Aorta (tissue), 4 donors: ENCODE data around the gene KXD1. TPM values are rescaled to one million over a fixed set of nuclear protein-coding genes. Genes with fewer than 3 reads are reported as not detected.

Experiments
- polyA plus RNA-seq, 2 donors: library from polyadenylated mRNA; stranded (reverse); fragments of 200-250 nt; gene quantifications; one replicate each; pipeline ENCODE4 v1.2.3, GENCODE V29; 2013
- total RNA-seq, 2 donors: library from RNA; stranded (reverse); fragmentation: NEBNext Ultra II Directional; extraction: Animal tissue kit (Norgen Biotek cat#: 25700); gene quantifications; one replicate each; pipeline ENCODE4 v1.2.1, GENCODE V29; 2021
- donor health status: healthy with polysubstance abuse.
- donor health status: Bipolar disorder and iron deficiency.
- donor health status: DM: no; HTN: no; CAD: no.
- donor health status: DM: yes; HTN: yes; CAD: no.

KXD1 gene
- total and polyA plus RNA-seq, 4 donors, result 85.4 to 128 (median 89.0) TPM

Other genes with a start within 250 kb of the KXD1 start
- gene LSM4, start 234.8 kb upstream of the KXD1 start, total RNA-seq, result 10 to 100 TPM; 32.2 to 34.5 TPM
- 10 to 100 TPM; 58.6 to 91.8 TPM for gene LSM4, start 234.8 kb upstream of the KXD1 start, polyA plus RNA-seq
- 10 to 100 TPM; 41.5 to 46.9 TPM for gene PGPEP1, start 217.3 kb upstream of the KXD1 start, total RNA-seq
- gene PGPEP1, start 217.3 kb upstream of the KXD1 start, polyA plus RNA-seq, result 10 to 100 TPM; 19.2 to 25.3 TPM
- 1 to 10 TPM; 4.2 to 9.8 TPM for gene GDF15, start 171.7 kb upstream of the KXD1 start, total RNA-seq
- gene GDF15, start 171.7 kb upstream of the KXD1 start, polyA plus RNA-seq, result 1 to 10 TPM; 2.8 to 3.2 TPM
- gene LRRC25, start 160.2 kb upstream of the KXD1 start, total RNA-seq, result 10 to 100 TPM in 1 of 2 donors, 1 to 10 TPM in 1; 7.7 to 15.6 TPM
- 1 to 10 TPM; 2.2 to 7.4 TPM for gene LRRC25, start 160.2 kb upstream of the KXD1 start, polyA plus RNA-seq
- 10 to 100 TPM; 51.4 to 89.4 TPM for gene SSBP4, start 138.5 kb upstream of the KXD1 start, total RNA-seq
- gene SSBP4, start 138.5 kb upstream of the KXD1 start, polyA plus RNA-seq, result 100 to 1,000 TPM in 1 of 2 donors, 10 to 100 TPM in 1; 40.6 to 150 TPM
- gene ISYNA1, start 119.7 kb upstream of the KXD1 start, total RNA-seq, result 10 to 100 TPM; 42.1 to 86.5 TPM
- 100 to 1,000 TPM in 1 of 2 donors, 10 to 100 TPM in 1; 56.0 to 535 TPM for gene ISYNA1, start 119.7 kb upstream of the KXD1 start, polyA plus RNA-seq
- 10 to 100 TPM; 30.0 to 37.9 TPM for gene ELL, start 35.8 kb upstream of the KXD1 start, total RNA-seq
- gene ELL, start 35.8 kb upstream of the KXD1 start, polyA plus RNA-seq, result 10 to 100 TPM in 1 of 2 donors, 1 to 10 TPM in 1; 7.3 to 13.1 TPM
- 100 to 1,000 TPM; 225 to 239 TPM for gene FKBP8, start 14.3 kb upstream of the KXD1 start, total RNA-seq
- gene FKBP8, start 14.3 kb upstream of the KXD1 start, polyA plus RNA-seq, result 100 to 1,000 TPM; 255 to 362 TPM
- 100 to 1,000 TPM; 750 to 787 TPM for gene UBA52, start 14.0 kb downstream of the KXD1 start, total RNA-seq
- gene UBA52, start 14.0 kb downstream of the KXD1 start, polyA plus RNA-seq, result 1,000 to 10,000 TPM; 1,225 to 1,252 TPM
- 10 to 100 TPM; 33.3 to 67.1 TPM for gene REX1BD, start 30.9 kb downstream of the KXD1 start, total RNA-seq
- gene REX1BD, start 30.9 kb downstream of the KXD1 start, polyA plus RNA-seq, result 100 to 1,000 TPM in 1 of 2 donors, 10 to 100 TPM in 1; 22.9 to 192 TPM
- gene CRLF1, start 48.9 kb downstream of the KXD1 start, total RNA-seq, result 10 to 100 TPM; 34.3 to 92.5 TPM
- gene CRLF1, start 48.9 kb downstream of the KXD1 start, polyA plus RNA-seq, result 1,000 to 10,000 TPM in 1 of 2 donors, 100 to 1,000 TPM in 1; 317 to 1,029 TPM
- gene TMEM59L, start 55.0 kb downstream of the KXD1 start, total RNA-seq, result 1 to 10 TPM in 1 of 2 donors, under 1 TPM in 1; 0.97 to 8.9 TPM
- gene TMEM59L, start 55.0 kb downstream of the KXD1 start, polyA plus RNA-seq, result 1 to 10 TPM; 3.0 to 8.5 TPM
- 10 to 100 TPM; 12.1 to 19.2 TPM for gene KLHL26, start 79.2 kb downstream of the KXD1 start, total RNA-seq
- 1 to 10 TPM; 1.9 to 7.1 TPM for gene KLHL26, start 79.2 kb downstream of the KXD1 start, polyA plus RNA-seq
- gene CRTC1, start 125.8 kb downstream of the KXD1 start, total RNA-seq, result 10 to 100 TPM in 1 of 2 donors, 1 to 10 TPM in 1; 9.5 to 16.5 TPM
- gene CRTC1, start 125.8 kb downstream of the KXD1 start, polyA plus RNA-seq, result 10 to 100 TPM in 1 of 2 donors, 1 to 10 TPM in 1; 3.6 to 11.9 TPM
- gene COMP, start 233.4 kb downstream of the KXD1 start, total RNA-seq, result 100 to 1,000 TPM in 1 of 2 donors, 10 to 100 TPM in 1; 15.8 to 142 TPM
- 10 to 100 TPM in 1 of 2 donors, 1 to 10 TPM in 1; 9.8 to 14.4 TPM for gene COMP, start 233.4 kb downstream of the KXD1 start, polyA plus RNA-seq